Pulmonary artery endothelial cell (primary cell): ENCODE data around the gene ARHGEF33. TPM values are rescaled to one million over a fixed set of nuclear protein-coding genes. Genes with fewer than 3 reads are reported as not detected.

Source experiments
- DNase-seq: peaks from one replicate; pipeline ENCODE4 v3.0.0-alpha.2; 2011; ENCODE audit warnings: low read depth, low spot score
- total RNA-seq: library from RNA; depleted of rRNA; stranded (reverse); fragments of >200 nt; gene quantifications from 2 replicates; pipeline ENCODE4 v1.2.3, GENCODE V29; 2014

The ARHGEF33 gene
- total RNA-seq, 1 donor from 2014 or later, result 0.07 TPM

DNA sequence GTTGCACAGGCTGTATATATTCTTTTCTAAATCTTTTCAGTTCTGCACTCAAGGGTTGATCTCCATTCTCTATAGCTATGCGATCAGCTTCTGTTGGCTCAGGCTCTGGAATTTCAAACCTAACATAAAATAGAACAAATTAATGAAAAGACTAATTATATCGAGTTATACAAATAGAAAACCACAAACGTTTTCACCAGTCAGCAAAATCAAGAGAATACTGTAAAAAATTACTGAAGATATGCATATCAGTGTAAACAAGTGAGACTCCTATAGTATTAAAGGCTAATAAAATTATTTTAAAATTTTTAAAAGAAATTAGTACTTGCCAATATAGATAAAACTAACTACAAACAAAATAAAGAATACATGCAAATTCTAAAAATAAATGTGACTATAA lies 124.2 kb downstream of the ARHGEF33 start:
- no peak for DNase-seq

- no peak for DNase-seq
Observed at GRCh38 chr2:39015424-39015823, 125.7 kb downstream of the ARHGEF33 start.

DNA sequence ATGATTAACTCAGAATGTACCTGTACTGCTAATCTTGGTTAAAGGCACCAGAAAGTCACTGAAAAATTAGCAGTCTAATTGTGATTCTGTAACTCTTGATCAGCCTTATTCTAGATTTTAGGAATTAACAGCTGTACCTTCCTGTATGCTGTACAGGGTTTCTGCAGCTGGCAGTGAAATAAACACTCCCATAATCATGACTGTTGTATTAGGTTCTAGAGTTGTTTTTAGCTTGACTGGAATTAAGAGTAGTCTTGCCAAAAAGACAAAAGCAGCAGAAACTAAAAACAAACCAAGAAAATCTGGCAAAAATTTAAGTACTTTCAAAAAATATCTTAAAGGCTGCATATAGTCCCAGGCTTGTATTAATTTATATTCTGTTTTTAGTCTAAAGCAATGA lies 127.7 kb downstream of the ARHGEF33 start:
- DNase-seq, result no peak

- DNase-seq, result no peak
Observed at GRCh38 chr2:39018638-39019037, 129.0 kb downstream of the ARHGEF33 start.

GRCh38 chr2:39020383-39020782 lies 130.7 kb downstream of the ARHGEF33 start:
- no peak for DNase-seq

GRCh38 chr2:39022642-39023235 lies 133.1 kb downstream of the ARHGEF33 start:
- no peak for DNase-seq

GRCh38 chr2:39023649-39024048 lies 134.0 kb downstream of the ARHGEF33 start:
- no peak for DNase-seq

- no peak for DNase-seq
Observed at GRCh38 chr2:39024833-39025232, 135.2 kb downstream of the ARHGEF33 start.

Other genes with a start within 250 kb of the ARHGEF33 start
- 3.5 and 11.2 TPM in 2 replicates for gene GALM, start 223.8 kb upstream of the ARHGEF33 start, total RNA-seq
- gene SRSF7, start 138.5 kb upstream of the ARHGEF33 start, total RNA-seq, result 181 and 248 TPM in 2 replicates
- gene GEMIN6, start 111.7 kb upstream of the ARHGEF33 start, total RNA-seq, result 9.0 and 19.2 TPM in 2 replicates
- 23.5 and 24.3 TPM in 2 replicates for gene DHX57, start 13.9 kb upstream of the ARHGEF33 start, total RNA-seq
- 14.0 and 14.6 TPM in 2 replicates for gene MORN2, start 13.9 kb upstream of the ARHGEF33 start, total RNA-seq
- 13.3 and 18.6 TPM in 2 replicates for gene SOS1, start 231.2 kb downstream of the ARHGEF33 start, total RNA-seq